Pancreas (tissue), 10 donors: ENCODE data around the gene SYNE2. TPM values are rescaled to one million over a fixed set of nuclear protein-coding genes. Genes with fewer than 3 reads are reported as not detected.
A peak's percentile ranks its signal among the peaks of the same experiment; 100 is the strongest.

Experiments
- ATAC-seq, 4 donors: fragments of 200-7000 bp; cut with Tn5 transposase; one replicate each; pipeline versions ENCODE4 v1.8.0 to v1.9.1; 2020; ENCODE audit warnings: mild to moderate bottlenecking in 4 of 4, moderate library complexity in 4 of 4
- DNase-seq, 6 donors: peaks; one replicate each; pipeline ENCODE4 v3.0.0-alpha.2; 2020
- FAIRE-seq: peaks from 2 replicates; lab custom pipeline; 2012; peaks lifted over from hg19 to GRCh38; lab: Jason Lieb, UNC
- H3K27ac ChIP-seq, 4 donors: fragments of 200-600 bp; sonication (generic); 1 replicate in 3 of 4; 2 replicates in 1 of 4; pipeline versions ENCODE4 v1.5.0 to v1.8.0; 2020
- H3K27me3 ChIP-seq, 4 donors: fragments of 200-600 bp; one replicate each; pipeline ENCODE4 v1.8.0; 2021
- H3K36me3 ChIP-seq, 3 donors: fragments of 200-600 bp; sonication (generic) in 1 of 3; one replicate each; pipeline versions ENCODE4 v1.5.0 to v1.8.0; 2020 to 2021
- H3K4me1 ChIP-seq, 3 donors: fragments of 200-600 bp; one replicate each; pipeline ENCODE4 v1.8.0; 2021
- H3K4me3 ChIP-seq, 4 donors: fragments of 200-600 bp; sonication (generic) in 2 of 4; one replicate each; pipeline versions ENCODE4 v1.5.0 to v1.8.0; 2020 to 2021
- H3K9me3 ChIP-seq, 4 donors: fragments of 200-600 bp; one replicate each; pipeline ENCODE4 v1.8.0; 2021
- WGBS, 2 donors: extraction: QIAGEN DNeasy Blood & Tissue Kit; methylation state at CpG; one replicate each; pipeline ENCODE4 v1.1.7; 2013; 5-methylcytosine and 5-hydroxymethylcytosine counted together
- intact Hi-C, 3 donors: fragments of 100-400 bp; cut with DNase I; formaldehyde crosslinking; loops; one replicate each; pipeline versions ENCODE4 v1.11.1 to v1.14.2; 2022
- polyA plus RNA-seq, 2 donors: library from polyadenylated mRNA; stranded (reverse); fragments of 200-250 nt; gene quantifications; one replicate each; pipeline ENCODE4 v1.2.3, GENCODE V29; 2013
- total RNA-seq, 6 donors: library from RNA; stranded (reverse); fragmentation: NEBNext Ultra II Directional in 4 of 6; extraction: Animal tissue kit (Norgen Biotek cat#: 25700) in 4 of 6; gene quantifications; one replicate each; pipeline versions ENCODE4 v1.2.1 to v1.2.4, GENCODE V29; 2021 to 2023
- TF ChIP-seq, protein P1 (sequence below), 4 donors: fragments of 200-600 bp; sonication (generic) in 3 of 4; IDR thresholded peaks; one replicate each; pipeline versions ENCODE4 v1.5.0 to v1.8.0; 2021; ENCODE audit warnings: antibody characterized with exemption in 4 of 4
- donor health status: healthy with polysubstance abuse.
- donor health status: DM: no; HTN: no; CAD: no; lungs with moderate emphysema.
- donor health status: DM: no; HTN: no; CAD: no.
- donor health status: control.
- donor health status: control.
- donor health status: Bipolar disorder and iron deficiency.
- donor health status: DM: yes; HTN: yes; CAD: no.
- donor health status: DM: no; HTN: no; CAD: no.
- donor health status: DM: no; HTN: no; CAD: no.
- donor health status: DM: yes; HTN: yes; CAD: no.

Gene SYNE2
- total and polyA plus RNA-seq, 8 donors, result 45.2 to 103 (median 56.6) TPM

DNA sequence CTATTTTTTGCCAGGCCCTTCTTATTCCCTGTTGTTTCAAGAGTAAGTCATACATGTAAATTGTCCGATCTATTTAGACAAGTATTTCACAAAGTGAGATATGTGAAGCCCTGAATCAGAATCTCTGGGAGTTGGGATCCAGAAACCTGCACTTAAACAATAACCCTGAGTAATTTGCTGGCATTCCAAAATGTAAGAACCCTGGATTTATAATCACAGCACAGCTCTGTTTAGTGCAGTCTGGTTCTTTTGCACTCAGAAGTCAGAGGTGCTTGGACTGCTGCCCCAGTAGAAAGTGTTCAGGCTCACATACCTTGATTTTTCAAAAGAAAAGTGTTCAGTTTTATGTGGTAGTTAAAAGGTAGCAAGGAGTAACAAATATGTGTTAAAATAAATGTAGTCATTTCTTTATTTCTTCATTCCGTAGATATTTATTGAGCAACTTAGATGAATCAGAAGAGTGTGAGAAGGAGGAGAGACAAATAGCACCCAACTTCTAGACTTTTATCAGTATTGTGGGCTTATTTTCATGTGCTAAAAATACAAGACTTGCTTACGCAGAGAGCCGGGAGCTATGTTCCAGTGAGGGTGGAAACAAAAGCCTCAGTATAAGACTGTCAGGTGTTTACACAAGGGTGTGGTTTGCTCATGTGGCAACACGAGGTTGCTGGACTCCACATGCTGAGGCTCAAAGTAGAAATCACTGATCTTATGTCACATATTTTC lies 70.1 kb downstream of the SYNE2 start:
- DNase-seq (peak in 3 of 6 donors; percentile 6 to 69 (median 25)), ATAC-seq (peak; percentile 95 to 98 (median 96)), FAIRE-seq (no peak)
- Histone ChIP-seq H3K27me3 (no peaks in the 10 kb centered on the region), H3K4me1 (peaks cover 5 to 22% (median 14%) of the 10 kb centered on the region in 3 donors), H3K36me3 (no peaks in the 10 kb centered on the region), H3K27ac (peak overlapping the region; percentile 7 to 83 (median 54)), H3K9me3 (no peaks in the 10 kb centered on the region), H3K4me3 (no peak overlapping the region)
- intact Hi-C loops, result loop anchor here in 1 of 3 donors (10.0 kb wide), 1 partner anchor 68 kb away; the partner anchor contains the start of gene SYNE2
- 25 to 30% methylated on average over 5 of the region's 5 CpGs for WGBS, 2 donors
- TF ChIP-seq, protein P1, sequence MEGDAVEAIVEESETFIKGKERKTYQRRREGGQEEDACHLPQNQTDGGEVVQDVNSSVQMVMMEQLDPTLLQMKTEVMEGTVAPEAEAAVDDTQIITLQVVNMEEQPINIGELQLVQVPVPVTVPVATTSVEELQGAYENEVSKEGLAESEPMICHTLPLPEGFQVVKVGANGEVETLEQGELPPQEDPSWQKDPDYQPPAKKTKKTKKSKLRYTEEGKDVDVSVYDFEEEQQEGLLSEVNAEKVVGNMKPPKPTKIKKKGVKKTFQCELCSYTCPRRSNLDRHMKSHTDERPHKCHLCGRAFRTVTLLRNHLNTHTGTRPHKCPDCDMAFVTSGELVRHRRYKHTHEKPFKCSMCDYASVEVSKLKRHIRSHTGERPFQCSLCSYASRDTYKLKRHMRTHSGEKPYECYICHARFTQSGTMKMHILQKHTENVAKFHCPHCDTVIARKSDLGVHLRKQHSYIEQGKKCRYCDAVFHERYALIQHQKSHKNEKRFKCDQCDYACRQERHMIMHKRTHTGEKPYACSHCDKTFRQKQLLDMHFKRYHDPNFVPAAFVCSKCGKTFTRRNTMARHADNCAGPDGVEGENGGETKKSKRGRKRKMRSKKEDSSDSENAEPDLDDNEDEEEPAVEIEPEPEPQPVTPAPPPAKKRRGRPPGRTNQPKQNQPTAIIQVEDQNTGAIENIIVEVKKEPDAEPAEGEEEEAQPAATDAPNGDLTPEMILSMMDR (IDR thresholded peaks at IDR 0.05), result no peak

DNA sequence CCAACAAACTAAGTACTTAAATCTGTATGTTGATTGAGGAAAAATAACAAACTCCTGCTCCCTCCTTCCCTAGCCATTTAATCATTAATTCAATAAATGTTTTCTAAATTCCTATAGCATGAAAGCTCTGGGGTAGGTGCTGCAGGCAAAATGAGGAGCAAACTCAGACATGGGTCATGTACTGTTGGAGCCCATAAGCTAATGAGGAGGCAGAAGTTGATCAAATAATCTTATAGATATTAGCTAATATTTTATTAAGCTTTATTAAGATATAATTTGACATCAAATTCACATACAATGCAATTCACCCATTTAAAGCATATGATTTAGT lies 70.6 kb downstream of the SYNE2 start:
- intact Hi-C loops, result loop anchor here in 1 of 3 donors (10.0 kb wide), 1 partner anchor 69 kb away; the partner anchor contains the start of gene SYNE2

DNA sequence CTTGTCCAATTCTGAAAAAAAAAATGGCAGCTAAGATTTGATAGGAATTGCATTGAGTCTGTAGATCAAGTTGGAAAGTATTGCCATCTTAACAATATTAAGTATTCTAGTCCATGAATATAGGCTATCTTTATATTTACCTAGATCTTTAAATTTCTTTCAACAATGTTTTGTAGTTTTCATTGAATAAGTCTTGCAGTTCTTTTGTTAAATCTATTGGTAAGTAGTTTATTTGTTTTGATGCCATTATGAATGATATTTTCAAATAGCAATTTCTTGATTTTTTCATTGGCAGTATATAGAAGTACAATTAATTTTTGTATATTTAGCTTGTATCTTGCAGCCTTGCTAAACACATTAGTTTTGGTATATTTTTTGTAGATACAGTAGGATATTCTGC lies 71.6 kb downstream of the SYNE2 start:
- ATAC-seq (no peak), DNase-seq (no peak), FAIRE-seq (peak; percentile 75)
- H3K27ac ChIP-seq, result no peak overlapping the region
- H3K4me3 ChIP-seq, result no peak overlapping the region
- H3K36me3 ChIP-seq, result no peaks in the 10 kb centered on the region
- H3K9me3 ChIP-seq, result no peaks in the 10 kb centered on the region
- H3K27me3 ChIP-seq, result no peaks in the 10 kb centered on the region
- H3K4me1 ChIP-seq, result peaks cover 5 to 16% (median 6%) of the 10 kb centered on the region in 3 donors
- intact Hi-C loops, result loop anchor here in 1 of 3 donors (10.0 kb wide), 1 partner anchor 70 kb away; the partner anchor contains the start of gene SYNE2
- TF ChIP-seq, protein P1 (IDR thresholded peaks at IDR 0.05), result no peak

More for the DNA sequence above, 70.6 kb downstream of the SYNE2 start:
- no peaks in the 10 kb centered on the region for H3K36me3 ChIP-seq
- H3K27ac ChIP-seq, result peak overlapping the region in 3 of 4 donors; percentile 7 to 83 (median 77)
- FAIRE-seq (no peak), DNase-seq (no peak), ATAC-seq (peak in 1 of 4 donors; percentile 28)
- TF ChIP-seq, protein P1 (IDR thresholded peaks at IDR 0.05), result no peak
- no peak overlapping the region for H3K4me3 ChIP-seq
- H3K4me1 ChIP-seq, result peaks cover 5 to 17% (median 9%) of the 10 kb centered on the region in 3 donors
- H3K27me3 ChIP-seq, result no peaks in the 10 kb centered on the region
- H3K9me3 ChIP-seq, result no peaks in the 10 kb centered on the region

DNA sequence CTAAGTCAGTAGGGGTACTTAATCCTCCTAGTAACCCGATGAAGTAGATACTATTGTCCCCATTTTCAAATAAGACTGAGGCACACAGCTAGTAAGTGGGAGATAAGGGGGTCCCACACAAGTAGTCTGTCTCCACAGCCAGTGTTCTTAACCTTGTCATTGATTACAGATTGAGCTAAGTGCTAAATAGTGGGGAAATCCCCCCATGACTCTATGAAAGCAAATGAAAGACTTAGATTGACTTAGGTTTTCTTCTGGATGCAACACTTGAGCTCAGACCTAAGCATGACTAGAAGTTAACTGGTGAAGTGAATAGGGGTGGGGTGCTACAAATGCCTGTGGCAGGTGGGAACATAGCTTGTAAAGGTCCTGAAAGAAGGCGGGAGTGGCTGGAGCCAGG lies 73.8 kb downstream of the SYNE2 start:
- TF ChIP-seq, protein P1 (IDR thresholded peaks at IDR 0.05), result no peak
- DNase-seq (no peak), ATAC-seq (no peak), FAIRE-seq (no peak)
- Histone ChIP-seq H3K4me1 (peaks cover 5 to 16% (median 6%) of the 10 kb centered on the region in 3 donors), H3K36me3 (no peaks in the 10 kb centered on the region), H3K27ac (no peak overlapping the region), H3K4me3 (no peak overlapping the region), H3K9me3 (no peaks in the 10 kb centered on the region), H3K27me3 (no peaks in the 10 kb centered on the region)
- 92 to 95% methylated on average over 2 of the region's 2 CpGs for WGBS, 2 donors
- intact Hi-C loops, result loop anchor here in 1 of 3 donors (10.0 kb wide), 1 partner anchor 72 kb away; the partner anchor contains the start of gene SYNE2

DNA sequence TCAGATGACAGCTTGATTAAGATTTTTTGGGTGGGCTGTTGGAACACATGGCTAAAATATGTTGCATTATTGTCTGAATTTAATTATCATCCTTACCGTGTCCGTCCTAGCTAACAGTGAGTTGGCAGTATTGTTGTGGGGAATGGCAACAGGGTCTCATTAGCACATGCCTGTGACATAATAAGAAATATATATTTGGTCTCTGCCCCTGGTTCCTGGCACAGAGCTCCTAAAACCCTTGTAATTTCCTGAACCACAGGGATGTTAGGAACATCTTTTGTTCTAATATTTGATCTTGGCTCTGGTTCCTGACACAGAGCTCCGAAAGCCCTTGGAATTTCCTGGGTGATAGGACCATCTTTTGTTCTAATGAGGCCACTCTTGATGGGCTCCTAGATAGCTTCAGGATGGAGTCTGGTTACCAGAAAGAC lies 76.0 kb downstream of the SYNE2 start:
- FAIRE-seq, result no peak
- intact Hi-C loops, result loop anchor here in 1 of 3 donors (10.0 kb wide), 1 partner anchor 74 kb away; the partner anchor contains the start of gene SYNE2
- WGBS, 2 donors, result 82 to 83% methylated on average over 3 of the region's 3 CpGs

More for the DNA sequence above, 76.0 kb downstream of the SYNE2 start:
- Histone ChIP-seq H3K9me3 (no peaks in the 10 kb centered on the region), H3K27ac (no peak overlapping the region), H3K4me3 (no peak overlapping the region), H3K4me1 (peaks cover 0 to 3% (median 2%) of the 10 kb centered on the region in 3 donors), H3K36me3 (no peaks in the 10 kb centered on the region), H3K27me3 (no peaks in the 10 kb centered on the region)
- TF ChIP-seq, protein P1 (IDR thresholded peaks at IDR 0.05), result no peak
- DNase-seq, result no peak
- no peak for ATAC-seq
